Kidney (tissue), 14 donors: ENCODE results near the gene TRIM71. TPM values are rescaled to one million over a fixed set of nuclear protein-coding genes. Genes with fewer than 3 reads are reported as not detected.

Experiments used
- DNase-seq, 5 donors: peaks; one replicate each; pipeline ENCODE4 v3.0.0-alpha.2; 2013 to 2020
- FAIRE-seq: peaks from 2 replicates; lab custom pipeline; 2012; peaks lifted over from hg19 to GRCh38; lab: Jason Lieb, UNC
- H3K27ac ChIP-seq, 2 donors: one replicate each; pipeline ENCODE4 v1.7.0; 2013; ENCODE audit warnings: low read depth in 2 of 2, low read length in 2 of 2, inconsistent platforms in 1 of 2
- H3K27me3 ChIP-seq: one replicate; pipeline ENCODE4 v1.7.1; 2013; ENCODE audit warnings: low read length, inconsistent platforms; ENCODE audit not compliant: control insufficient read depth, insufficient read depth
- H3K36me3 ChIP-seq, 3 donors: one replicate each; pipeline versions ENCODE4 v1.7.0 to v1.7.1; 2013; ENCODE audit warnings: low read length in 3 of 3, control low read depth in 1 of 3, inconsistent platforms in 1 of 3; ENCODE audit not compliant: insufficient read depth in 3 of 3, control insufficient read depth in 2 of 3
- H3K4me1 ChIP-seq, 3 donors: one replicate each; pipeline versions ENCODE4 v1.7.0 to v1.7.1; 2013; ENCODE audit warnings: low read length in 3 of 3, inconsistent platforms in 1 of 3, low read depth in 1 of 3; ENCODE audit not compliant: control insufficient read depth in 2 of 3, insufficient read depth in 2 of 3
- H3K4me3 ChIP-seq, 3 donors: one replicate each; pipeline versions ENCODE4 v1.7.0 to v1.8.1; 2013; ENCODE audit warnings: low read length in 3 of 3, control low read depth in 1 of 3, inconsistent platforms in 1 of 3
- H3K9ac ChIP-seq, 3 donors: one replicate each; pipeline versions ENCODE4 v1.7.0 to v1.7.1; 2013; ENCODE audit warnings: low read length in 3 of 3, control low read depth in 1 of 3, inconsistent platforms in 1 of 3
- H3K9me3 ChIP-seq, 3 donors: one replicate each; pipeline versions ENCODE4 v1.7.0 to v1.7.1; 2013; ENCODE audit warnings: low read length in 3 of 3, control low read depth in 1 of 3, inconsistent platforms in 1 of 3; ENCODE audit not compliant: control insufficient read depth in 2 of 3, insufficient read depth in 1 of 3
- intact Hi-C: fragments of 100-400 bp; cut with DNase I; formaldehyde crosslinking; loops from one replicate; pipeline ENCODE4 v1.11.1; 2022
- polyA plus RNA-seq: library from polyadenylated mRNA; stranded (reverse); fragments of 350-450 nt; fragmentation: Illumina TruSeq; extraction: RNeasy Lipid Tissue Mini Kit (QIAGEN cat#74804); gene quantifications from one replicate; pipeline ENCODE4 v1.2.3, GENCODE V29; 2014; ENCODE audit warnings: low read depth, low replicate concordance; ENCODE audit not compliant: insufficient read depth
- total RNA-seq: library from RNA; stranded (reverse); fragmentation: NEBNext Ultra II Directional; extraction: Animal tissue kit (Norgen Biotek cat#: 25700); gene quantifications from one replicate; pipeline ENCODE4 v1.2.1, GENCODE V29; 2021
- TF ChIP-seq, protein P1 (sequence below): IDR thresholded peaks from 3 replicates; pipeline ENCODE4 v1.5.1; 2012; ENCODE audit warnings: mild to moderate bottlenecking, moderate library complexity, borderline replicate concordance; ENCODE audit not compliant: insufficient read depth; ENCODE audit errors: extremely low read depth
- donor health status: control.
- donor health status: control.
- donor health status: control.
- donor health status: control.
- donor health status: control.
- donor health status: DM: yes; HTN: yes; CAD: no.
- donor health status: Normal renal cell carcinoma (clear cell type).

TRIM71 gene
- total and polyA plus RNA-seq, 2 donors from 2014 or later, result 0.92 to 1.2 TPM

DNA sequence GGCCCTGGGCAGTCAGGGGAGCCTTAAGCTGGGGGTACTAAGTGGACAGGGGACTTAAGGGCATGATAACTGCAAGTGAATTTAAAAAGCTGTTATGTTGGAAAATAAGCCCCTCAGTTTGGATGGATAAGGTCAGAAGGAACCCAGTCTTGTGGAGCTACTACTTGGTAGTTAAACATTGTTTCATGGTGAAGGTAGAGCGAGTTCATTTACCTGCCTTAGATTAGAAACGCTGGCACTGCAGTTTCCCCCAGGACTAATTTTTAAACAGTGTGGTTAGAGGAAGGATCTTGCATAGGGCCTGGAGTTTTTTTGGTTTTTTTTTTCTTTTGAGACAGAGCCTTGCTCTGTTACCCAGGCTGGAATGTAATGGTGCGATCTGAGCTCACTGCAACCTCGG is 31.2 kb downstream of the TRIM71 start:
- FAIRE-seq (no peak), DNase-seq (peak in 1 of 5 donors; percentile 46)
- Histone ChIP-seq H3K9ac (no peak overlapping the region), H3K9me3 (no peaks in the 10 kb centered on the region), H3K27me3 (no peaks in the 10 kb centered on the region), H3K27ac (peak overlapping the region in 1 of 2 donors; percentile 20), H3K36me3 (no peaks in the 10 kb centered on the region), H3K4me3 (no peak overlapping the region), H3K4me1 (peaks cover 0 to 25% (median 4%) of the 10 kb centered on the region in 3 donors)
- TF ChIP-seq, protein P1, sequence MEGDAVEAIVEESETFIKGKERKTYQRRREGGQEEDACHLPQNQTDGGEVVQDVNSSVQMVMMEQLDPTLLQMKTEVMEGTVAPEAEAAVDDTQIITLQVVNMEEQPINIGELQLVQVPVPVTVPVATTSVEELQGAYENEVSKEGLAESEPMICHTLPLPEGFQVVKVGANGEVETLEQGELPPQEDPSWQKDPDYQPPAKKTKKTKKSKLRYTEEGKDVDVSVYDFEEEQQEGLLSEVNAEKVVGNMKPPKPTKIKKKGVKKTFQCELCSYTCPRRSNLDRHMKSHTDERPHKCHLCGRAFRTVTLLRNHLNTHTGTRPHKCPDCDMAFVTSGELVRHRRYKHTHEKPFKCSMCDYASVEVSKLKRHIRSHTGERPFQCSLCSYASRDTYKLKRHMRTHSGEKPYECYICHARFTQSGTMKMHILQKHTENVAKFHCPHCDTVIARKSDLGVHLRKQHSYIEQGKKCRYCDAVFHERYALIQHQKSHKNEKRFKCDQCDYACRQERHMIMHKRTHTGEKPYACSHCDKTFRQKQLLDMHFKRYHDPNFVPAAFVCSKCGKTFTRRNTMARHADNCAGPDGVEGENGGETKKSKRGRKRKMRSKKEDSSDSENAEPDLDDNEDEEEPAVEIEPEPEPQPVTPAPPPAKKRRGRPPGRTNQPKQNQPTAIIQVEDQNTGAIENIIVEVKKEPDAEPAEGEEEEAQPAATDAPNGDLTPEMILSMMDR, result no peak
- intact Hi-C loops, result no loop called here

DNA sequence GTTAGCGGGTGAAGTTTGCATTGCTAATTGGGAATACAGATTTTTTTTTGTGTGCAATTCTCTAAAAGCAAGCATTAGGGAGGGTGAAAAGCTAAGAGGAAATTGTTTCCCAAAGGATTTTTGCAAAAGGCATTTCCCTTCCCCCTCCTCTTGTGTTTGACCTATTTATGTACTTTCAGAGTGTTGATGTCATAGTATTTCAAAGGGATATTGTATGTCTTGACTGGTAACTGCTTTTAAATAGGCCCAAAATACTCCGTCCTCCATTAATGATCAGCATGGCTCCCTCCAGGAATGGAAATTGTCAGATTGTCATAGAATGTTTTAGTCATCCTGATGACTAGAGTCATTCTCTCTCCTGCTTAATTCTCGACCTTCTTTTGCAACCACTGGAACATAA is 32.4 kb downstream of the TRIM71 start:
- intact Hi-C loops, result no loop called here
- H3K27ac ChIP-seq, result no peak overlapping the region
- TF ChIP-seq, protein P1, result no peak
- peak in 1 of 5 donors; percentile 43 for DNase-seq
- H3K36me3 ChIP-seq, result no peaks in the 10 kb centered on the region
- H3K4me1 ChIP-seq, result peaks cover 0 to 25% (median 4%) of the 10 kb centered on the region in 3 donors
- no peaks in the 10 kb centered on the region for H3K9me3 ChIP-seq
- no peak for FAIRE-seq
- peak overlapping the region in 1 of 3 donors; percentile 1 for H3K4me3 ChIP-seq
- H3K9ac ChIP-seq, result no peak overlapping the region
- H3K27me3 ChIP-seq, result no peaks in the 10 kb centered on the region

DNA sequence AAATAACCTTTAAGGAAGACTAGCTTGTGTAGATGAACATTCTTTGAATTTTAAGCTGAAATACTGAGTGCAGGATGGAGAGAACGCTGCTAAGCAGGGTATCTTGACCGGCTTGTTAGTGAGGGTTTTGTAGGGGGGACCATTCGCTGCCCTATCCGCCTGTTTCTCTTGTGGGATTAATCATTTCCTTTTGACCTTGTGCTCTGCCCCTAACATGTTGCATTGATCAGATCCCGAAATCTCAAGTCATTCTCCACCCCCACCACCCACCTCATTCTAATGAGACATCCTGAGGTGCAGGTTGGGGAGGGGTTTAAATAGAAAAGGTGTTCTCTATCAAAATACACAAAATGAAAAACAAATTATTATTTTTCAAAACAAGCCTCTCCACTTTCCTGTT is 32.8 kb downstream of the TRIM71 start:
- TF ChIP-seq, protein P1, result no peak
- H3K27ac ChIP-seq, result peak overlapping the region in 1 of 2 donors; percentile 37
- no peaks in the 10 kb centered on the region for H3K36me3 ChIP-seq
- intact Hi-C loops, result no loop called here
- FAIRE-seq, result no peak
- H3K4me3 ChIP-seq, result peak overlapping the region in 1 of 3 donors; percentile 1
- no peak for DNase-seq
- peaks cover 0 to 25% (median 4%) of the 10 kb centered on the region in 3 donors for H3K4me1 ChIP-seq
- H3K27me3 ChIP-seq, result no peaks in the 10 kb centered on the region
- H3K9me3 ChIP-seq, result no peaks in the 10 kb centered on the region
- no peak overlapping the region for H3K9ac ChIP-seq

DNA sequence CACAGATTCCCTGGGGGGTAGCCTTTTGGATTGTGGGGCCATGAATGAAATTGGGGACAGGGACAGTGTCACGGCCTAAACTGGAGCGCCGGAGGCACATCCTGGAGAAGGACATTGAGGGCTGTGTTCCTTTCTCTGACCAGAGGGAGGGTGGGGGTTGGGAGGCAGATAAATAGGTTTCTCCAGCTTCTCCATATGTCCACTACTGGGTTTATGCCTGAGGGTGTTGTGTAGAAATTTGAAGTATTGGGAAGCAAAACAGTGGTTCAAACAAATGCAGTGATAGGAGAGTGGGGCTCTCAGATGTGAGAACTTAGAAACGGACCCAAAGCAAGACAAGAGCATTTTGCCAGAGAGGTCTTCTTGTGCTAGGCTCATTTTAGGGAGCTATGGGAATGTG is 34.3 kb downstream of the TRIM71 start:
- FAIRE-seq, result no peak
- DNase-seq, result no peak
- no peak overlapping the region for H3K9ac ChIP-seq
- TF ChIP-seq, protein P1, result no peak
- H3K27ac ChIP-seq, result no peak overlapping the region
- no peak overlapping the region for H3K4me3 ChIP-seq
- peaks cover 0 to 34% (median 6%) of the 10 kb centered on the region in 3 donors for H3K4me1 ChIP-seq
- intact Hi-C loops, result no loop called here
- no peaks in the 10 kb centered on the region for H3K9me3 ChIP-seq
- H3K27me3 ChIP-seq, result no peaks in the 10 kb centered on the region
- H3K36me3 ChIP-seq, result no peaks in the 10 kb centered on the region
